HL-60 (cell line): ENCODE measurements around the gene ZSCAN2.
A peak's percentile ranks its signal among the peaks of the same experiment; 100 is the strongest.

Experiments
- DNase-seq, 2 experiments: peaks; one replicate each; pipeline ENCODE4 v3.0.0-alpha.2; 2010 to 2020; ENCODE audit warnings: low read depth in 1 of 2, low spot score in 1 of 2
- H3K27ac ChIP-seq: fragments of 250-450 bp; sonication (Bioruptor Pico); replicated peaks from 2 replicates; pipeline ENCODE4 v1.5.1; 2020; ENCODE audit warnings: mild to moderate bottlenecking, moderate library complexity
- H3K27me3 ChIP-seq: fragments of 250-450 bp; sonication (Bioruptor Pico); 2 replicates; pipeline ENCODE4 v1.5.1; 2021; ENCODE audit warnings: mild to moderate bottlenecking, moderate library complexity; ENCODE audit not compliant: insufficient read depth, poor library complexity, severe bottlenecking
- H3K4me3 ChIP-seq: replicated peaks from 2 replicates; pipeline ENCODE4 v1.5.1; 2011; ENCODE audit warnings: mild to moderate bottlenecking, control low read depth, low read length; ENCODE audit not compliant: insufficient read depth
- GABPA ChIP-seq: IDR thresholded peaks from 2 replicates; pipeline ENCODE4 v1.6.1; 2012; ENCODE audit warnings: low read depth
- POLR2AphosphoS5 ChIP-seq: IDR thresholded peaks from 2 replicates; pipeline ENCODE4 v1.6.1; 2012; ENCODE audit warnings: low read depth
- SPI1 ChIP-seq: IDR thresholded peaks from 2 replicates; pipeline ENCODE4 v1.6.1; 2012; ENCODE audit warnings: low read depth, mild to moderate bottlenecking, borderline replicate concordance
- TF ChIP-seq, protein P1 (sequence below): IDR thresholded peaks from 2 replicates; pipeline ENCODE4 v1.6.1; 2012; ENCODE audit warnings: low read depth; ENCODE audit not compliant: insufficient replicate concordance
- TF ChIP-seq, protein P2 (sequence below): IDR thresholded peaks from one replicate; pipeline ENCODE4 v1.5.1; 2011; ENCODE audit warnings: low read length, control low read depth, inconsistent platforms; ENCODE audit not compliant: insufficient read depth

Gene ZSCAN2

DNA sequence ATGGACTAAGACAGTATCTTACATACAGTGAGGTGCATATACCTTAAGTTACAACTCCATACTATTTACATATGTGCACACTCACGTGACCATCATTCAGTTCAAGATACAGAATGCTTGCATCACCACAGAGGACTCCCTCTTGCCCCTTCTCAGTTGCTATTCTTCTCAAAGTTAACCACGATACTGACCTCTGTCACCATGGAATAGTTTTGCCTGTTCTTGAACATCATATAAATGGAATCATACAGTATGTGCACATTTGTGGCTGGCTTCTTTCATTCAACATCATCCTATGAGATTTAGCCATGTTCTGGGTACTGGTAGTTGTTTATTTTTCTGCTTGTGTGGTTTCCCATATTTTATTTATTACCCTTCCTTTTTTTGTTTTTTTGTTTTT lies 10.4 kb upstream of the ZSCAN2 start:
- DNase-seq, result no peak
- no peak overlapping the region for H3K4me3 ChIP-seq
- no peak for TF ChIP-seq GABPA
- TF ChIP-seq, protein P1, sequence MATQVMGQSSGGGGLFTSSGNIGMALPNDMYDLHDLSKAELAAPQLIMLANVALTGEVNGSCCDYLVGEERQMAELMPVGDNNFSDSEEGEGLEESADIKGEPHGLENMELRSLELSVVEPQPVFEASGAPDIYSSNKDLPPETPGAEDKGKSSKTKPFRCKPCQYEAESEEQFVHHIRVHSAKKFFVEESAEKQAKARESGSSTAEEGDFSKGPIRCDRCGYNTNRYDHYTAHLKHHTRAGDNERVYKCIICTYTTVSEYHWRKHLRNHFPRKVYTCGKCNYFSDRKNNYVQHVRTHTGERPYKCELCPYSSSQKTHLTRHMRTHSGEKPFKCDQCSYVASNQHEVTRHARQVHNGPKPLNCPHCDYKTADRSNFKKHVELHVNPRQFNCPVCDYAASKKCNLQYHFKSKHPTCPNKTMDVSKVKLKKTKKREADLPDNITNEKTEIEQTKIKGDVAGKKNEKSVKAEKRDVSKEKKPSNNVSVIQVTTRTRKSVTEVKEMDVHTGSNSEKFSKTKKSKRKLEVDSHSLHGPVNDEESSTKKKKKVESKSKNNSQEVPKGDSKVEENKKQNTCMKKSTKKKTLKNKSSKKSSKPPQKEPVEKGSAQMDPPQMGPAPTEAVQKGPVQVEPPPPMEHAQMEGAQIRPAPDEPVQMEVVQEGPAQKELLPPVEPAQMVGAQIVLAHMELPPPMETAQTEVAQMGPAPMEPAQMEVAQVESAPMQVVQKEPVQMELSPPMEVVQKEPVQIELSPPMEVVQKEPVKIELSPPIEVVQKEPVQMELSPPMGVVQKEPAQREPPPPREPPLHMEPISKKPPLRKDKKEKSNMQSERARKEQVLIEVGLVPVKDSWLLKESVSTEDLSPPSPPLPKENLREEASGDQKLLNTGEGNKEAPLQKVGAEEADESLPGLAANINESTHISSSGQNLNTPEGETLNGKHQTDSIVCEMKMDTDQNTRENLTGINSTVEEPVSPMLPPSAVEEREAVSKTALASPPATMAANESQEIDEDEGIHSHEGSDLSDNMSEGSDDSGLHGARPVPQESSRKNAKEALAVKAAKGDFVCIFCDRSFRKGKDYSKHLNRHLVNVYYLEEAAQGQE, result no peak
- no peak for TF ChIP-seq SPI1
- TF ChIP-seq, protein P2, sequence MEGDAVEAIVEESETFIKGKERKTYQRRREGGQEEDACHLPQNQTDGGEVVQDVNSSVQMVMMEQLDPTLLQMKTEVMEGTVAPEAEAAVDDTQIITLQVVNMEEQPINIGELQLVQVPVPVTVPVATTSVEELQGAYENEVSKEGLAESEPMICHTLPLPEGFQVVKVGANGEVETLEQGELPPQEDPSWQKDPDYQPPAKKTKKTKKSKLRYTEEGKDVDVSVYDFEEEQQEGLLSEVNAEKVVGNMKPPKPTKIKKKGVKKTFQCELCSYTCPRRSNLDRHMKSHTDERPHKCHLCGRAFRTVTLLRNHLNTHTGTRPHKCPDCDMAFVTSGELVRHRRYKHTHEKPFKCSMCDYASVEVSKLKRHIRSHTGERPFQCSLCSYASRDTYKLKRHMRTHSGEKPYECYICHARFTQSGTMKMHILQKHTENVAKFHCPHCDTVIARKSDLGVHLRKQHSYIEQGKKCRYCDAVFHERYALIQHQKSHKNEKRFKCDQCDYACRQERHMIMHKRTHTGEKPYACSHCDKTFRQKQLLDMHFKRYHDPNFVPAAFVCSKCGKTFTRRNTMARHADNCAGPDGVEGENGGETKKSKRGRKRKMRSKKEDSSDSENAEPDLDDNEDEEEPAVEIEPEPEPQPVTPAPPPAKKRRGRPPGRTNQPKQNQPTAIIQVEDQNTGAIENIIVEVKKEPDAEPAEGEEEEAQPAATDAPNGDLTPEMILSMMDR, result no peak
- no peak for TF ChIP-seq POLR2AphosphoS5
- no peak overlapping the region for H3K27ac ChIP-seq
- H3K27me3 ChIP-seq, result no peaks in the 10 kb centered on the region

DNA sequence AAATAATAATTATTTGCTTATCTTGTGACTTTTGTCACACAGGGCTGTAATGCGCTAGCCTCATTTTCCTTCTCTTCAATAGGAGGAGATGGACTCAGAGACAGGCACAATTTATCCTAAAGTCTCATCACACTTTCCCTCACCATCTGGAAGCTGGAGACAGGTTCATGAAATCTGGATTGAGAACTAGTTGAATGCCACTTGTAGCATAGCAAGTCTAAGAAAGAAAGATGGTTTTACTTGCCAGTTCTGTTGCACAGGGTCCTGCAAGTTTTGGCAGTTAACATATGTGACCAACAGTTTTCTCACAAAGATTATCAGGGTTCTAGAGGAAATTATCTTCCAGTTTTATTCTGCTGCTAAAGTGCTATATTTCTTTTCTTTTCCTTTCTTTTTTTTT lies 9.0 kb upstream of the ZSCAN2 start:
- Histone ChIP-seq H3K27ac (no peak overlapping the region), H3K4me3 (no peak overlapping the region), H3K27me3 (no peaks in the 10 kb centered on the region)
- TF ChIP-seq, protein P1, result no peak
- TF ChIP-seq POLR2AphosphoS5 (no peak), SPI1 (no peak), GABPA (no peak)
- TF ChIP-seq, protein P2, result no peak
- no peak for DNase-seq

DNA sequence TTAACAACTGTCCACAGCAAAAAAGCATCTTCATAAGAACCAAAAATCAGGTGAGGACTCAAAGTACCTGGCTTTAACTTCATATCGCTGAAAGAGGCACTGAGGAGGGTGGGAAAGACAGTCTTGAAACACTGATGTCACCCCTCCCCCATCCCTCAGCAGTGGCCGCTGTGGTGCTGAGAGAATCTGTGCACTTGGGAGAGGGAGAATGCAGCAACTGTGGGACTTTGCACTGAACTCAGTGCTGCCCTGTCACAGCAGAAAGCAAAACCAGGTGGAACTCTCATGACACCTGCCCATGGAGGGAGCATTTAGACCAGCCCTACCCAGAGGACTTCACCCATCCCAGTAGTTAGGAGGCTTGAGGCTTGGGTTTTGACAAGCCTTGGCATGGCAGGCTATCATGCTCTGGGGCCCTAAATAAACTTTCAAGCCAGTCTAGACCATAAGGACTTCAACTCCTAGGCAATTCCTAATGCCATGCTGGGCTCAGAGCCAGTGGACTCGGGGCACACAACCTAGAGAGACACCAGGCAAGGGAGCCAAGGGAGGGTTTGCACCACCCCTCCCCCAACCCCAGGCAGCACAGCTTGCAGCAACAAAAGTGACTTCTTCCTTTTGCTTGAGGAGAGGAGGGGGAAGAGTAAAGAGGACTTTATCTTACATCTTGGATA lies 6.1 kb upstream of the ZSCAN2 start:
- peak; percentile 18 to 82 for DNase-seq
- Histone ChIP-seq H3K27me3 (no peaks in the 10 kb centered on the region), H3K4me3 (no peak overlapping the region), H3K27ac (peak overlapping the region; percentile 86)
- no peak for TF ChIP-seq POLR2AphosphoS5
- TF ChIP-seq, protein P1, result peak; percentile 11
